HUES6 (cell line): ENCODE measurements around the gene SV2A.
"Not testable (repeated sequence)": the region's sequence is repeated elsewhere in the genome, so short reads cannot be mapped to it uniquely, and the experiment has no call there.

Experiments used
- H3K27ac ChIP-seq: 2 replicates; pipeline ENCODE4 v1.7.0; 2013; ENCODE audit warnings: low read depth, mild to moderate bottlenecking, low read length, inconsistent platforms
- H3K27me3 ChIP-seq: 2 replicates; pipeline ENCODE4 v1.6.1; 2013; ENCODE audit warnings: low read length; ENCODE audit not compliant: control insufficient read depth, insufficient read depth
- H3K36me3 ChIP-seq: 2 replicates; pipeline ENCODE4 v1.6.1; 2013; ENCODE audit warnings: low read length; ENCODE audit not compliant: control insufficient read depth, insufficient read depth
- H3K4me1 ChIP-seq: 2 replicates; pipeline ENCODE4 v1.6.1; 2013; ENCODE audit warnings: low read length; ENCODE audit not compliant: control insufficient read depth, insufficient read depth
- H3K4me3 ChIP-seq: 2 replicates; pipeline ENCODE4 v1.5.1; 2013; ENCODE audit warnings: low read depth, low read length
- H3K9ac ChIP-seq: one replicate; pipeline ENCODE4 v1.6.1; 2013; ENCODE audit warnings: mild to moderate bottlenecking, low read length
- H3K9me3 ChIP-seq: 2 replicates; pipeline ENCODE4 v1.6.1; 2013; ENCODE audit warnings: low read depth, low read length; ENCODE audit not compliant: control insufficient read depth, insufficient read depth

SV2A gene

DNA sequence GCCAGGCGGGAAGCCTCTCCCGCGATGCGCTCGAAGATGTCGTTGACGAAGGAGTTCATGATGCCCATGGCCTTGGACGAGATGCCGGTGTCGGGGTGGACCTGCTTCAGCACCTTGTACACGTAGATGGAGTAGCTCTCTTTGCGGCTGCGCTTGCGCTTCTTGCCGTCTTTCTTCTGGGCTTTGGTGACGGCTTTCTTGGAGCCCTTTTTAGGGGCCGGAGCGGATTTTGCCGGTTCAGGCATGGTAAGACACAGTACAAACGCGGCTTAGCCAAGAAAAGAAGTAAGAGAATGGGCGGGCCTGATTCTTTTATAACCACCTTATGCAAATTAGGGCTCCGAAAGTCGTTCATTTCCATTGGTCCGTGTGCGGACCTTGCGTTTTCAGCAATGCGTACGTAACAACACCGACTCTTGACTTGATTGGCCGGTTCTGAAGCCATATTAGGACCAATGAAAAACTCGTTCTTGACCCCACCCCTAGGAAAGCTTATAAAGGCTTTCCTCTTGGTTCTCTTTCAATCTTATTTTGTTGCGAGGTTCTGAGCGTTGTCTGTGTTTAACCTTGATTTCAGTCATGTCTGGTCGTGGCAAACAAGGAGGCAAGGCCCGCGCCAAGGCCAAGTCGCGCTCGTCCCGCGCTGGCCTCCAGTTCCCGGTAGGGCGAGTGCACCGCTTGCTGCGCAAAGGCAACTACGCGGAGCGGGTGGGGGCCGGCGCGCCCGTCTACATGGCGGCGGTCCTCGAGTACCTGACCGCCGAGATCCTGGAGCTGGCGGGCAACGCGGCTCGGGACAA, 31.0 kb downstream of the SV2A start:
- peak overlapping the region; percentile 93 for H3K9ac ChIP-seq
- no peaks in the 10 kb centered on the region for H3K27me3 ChIP-seq
- H3K4me1 ChIP-seq: peaks cover 14% of the 10 kb centered on the region
- H3K27ac ChIP-seq: peak overlapping the region; percentile 94
- peak overlapping the region; percentile 67 for H3K4me3 ChIP-seq
- H3K9me3 ChIP-seq: no peaks in the 10 kb centered on the region
- H3K36me3 ChIP-seq: no peaks in the 10 kb centered on the region

DNA sequence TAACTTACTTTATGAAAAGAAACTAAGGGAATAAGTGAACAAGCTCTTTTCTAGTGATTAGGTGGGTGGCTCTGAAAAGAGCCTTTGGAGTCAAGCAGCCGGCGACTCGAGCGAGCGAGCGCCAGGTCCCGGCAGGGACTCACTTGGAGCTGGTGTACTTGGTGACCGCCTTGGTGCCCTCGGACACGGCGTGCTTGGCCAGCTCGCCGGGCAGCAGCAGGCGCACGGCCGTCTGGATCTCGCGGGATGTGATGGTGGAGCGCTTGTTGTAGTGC, 31.6 kb downstream of the SV2A start:
- Histone ChIP-seq H3K4me3 (peak overlapping the region; percentile 67), H3K9ac (peak overlapping the region; percentile 93), H3K4me1 (peaks cover 14% of the 10 kb centered on the region), H3K27ac (peak overlapping the region; percentile 83)
- H3K27me3 ChIP-seq, H3K9me3 ChIP-seq, H3K36me3 ChIP-seq: not testable (repeated sequence)

DNA sequence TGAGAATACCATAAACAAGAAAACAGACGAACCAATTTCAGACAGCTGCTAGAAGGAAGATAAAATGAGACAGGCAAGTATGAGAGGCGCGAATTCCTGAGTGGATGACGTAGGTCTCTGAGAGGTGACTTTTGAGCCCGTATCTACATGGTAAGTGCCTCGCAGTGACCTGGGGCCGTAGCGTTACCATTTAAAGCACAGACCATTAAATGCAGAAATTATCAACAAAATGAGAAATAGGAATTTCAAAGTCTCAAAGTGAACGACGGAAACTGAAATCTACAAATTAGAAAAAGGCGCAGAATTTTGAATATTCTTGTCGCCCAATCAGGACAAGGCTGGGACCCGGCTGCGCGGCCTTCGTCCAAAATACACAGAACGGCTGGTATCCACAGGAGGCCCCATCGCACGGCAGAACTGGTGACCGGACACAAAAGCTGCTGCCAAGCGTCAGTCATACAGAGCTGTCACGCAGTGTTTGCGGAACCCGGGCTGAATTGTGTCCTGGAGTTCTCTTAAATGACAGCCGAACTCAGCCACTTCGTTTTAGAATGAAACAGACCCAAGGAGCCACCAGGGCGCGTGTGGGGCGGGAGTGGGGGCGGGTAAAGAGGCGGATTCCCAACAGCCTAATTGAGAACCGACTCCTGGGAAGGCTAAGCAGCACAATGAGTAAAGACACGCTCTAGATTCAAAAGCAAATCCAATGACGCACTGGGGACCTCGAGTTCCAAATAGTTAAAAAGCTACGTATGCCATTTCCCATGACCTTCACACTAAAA, 32.1 kb downstream of the SV2A start:
- H3K9ac ChIP-seq: peak overlapping the region; percentile 93
- H3K4me1 ChIP-seq: peaks cover 14% of the 10 kb centered on the region
- H3K9me3 ChIP-seq: no peaks in the 10 kb centered on the region
- no peaks in the 10 kb centered on the region for H3K27me3 ChIP-seq
- H3K27ac ChIP-seq: peak overlapping the region; percentile 83
- peak overlapping the region; percentile 67 for H3K4me3 ChIP-seq
- no peaks in the 10 kb centered on the region for H3K36me3 ChIP-seq

DNA sequence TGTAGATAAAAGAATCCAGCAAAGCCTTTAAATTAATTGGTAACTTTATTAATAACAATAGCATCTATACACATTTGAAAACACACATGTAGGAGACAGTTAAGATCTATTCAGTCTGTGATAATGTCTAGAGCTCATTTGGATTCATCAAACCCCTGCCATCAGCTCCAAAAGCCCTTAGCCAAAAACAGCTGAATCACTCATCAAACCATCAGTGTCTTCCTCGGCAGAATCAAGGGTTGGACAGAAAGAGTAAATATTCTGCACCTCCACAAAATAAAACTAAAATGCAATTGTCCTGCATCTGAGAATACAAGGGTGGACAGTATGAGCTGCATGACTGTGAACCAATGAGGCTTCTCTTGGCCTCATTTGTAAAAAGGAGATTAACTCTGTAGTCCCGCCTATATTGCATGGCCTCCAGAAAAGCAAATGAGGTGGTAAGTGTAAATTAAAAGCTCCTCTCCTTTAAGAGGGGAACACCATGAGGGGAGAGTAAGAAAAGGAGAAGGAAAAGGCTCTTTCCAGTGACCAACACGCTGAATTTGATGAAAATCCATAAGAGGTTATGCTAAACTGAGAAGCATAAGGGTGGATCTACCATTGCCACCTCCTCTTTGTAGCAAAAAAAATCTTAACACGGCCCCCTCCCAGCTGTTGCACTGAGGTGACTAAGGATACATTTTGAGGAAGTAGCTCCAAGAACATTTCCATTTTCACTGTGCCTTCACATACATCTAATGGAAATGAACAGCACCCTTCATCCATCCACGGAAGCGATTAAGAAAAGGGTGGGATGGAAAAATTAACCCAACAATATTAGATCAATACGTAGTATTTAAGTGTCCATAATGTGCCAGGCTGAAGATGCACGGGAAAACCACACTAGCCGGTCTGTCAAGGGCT, 33.0 kb downstream of the SV2A start:
- Histone ChIP-seq H3K4me3 (peak overlapping the region; percentile 67), H3K27ac (peak overlapping the region; percentile 83; the same call in 1 of the 2 replicates), H3K9me3 (no peaks in the 10 kb centered on the region), H3K36me3 (no peaks in the 10 kb centered on the region), H3K4me1 (peaks cover 14% of the 10 kb centered on the region), H3K27me3 (no peaks in the 10 kb centered on the region), H3K9ac (peak overlapping the region; percentile 93)

DNA sequence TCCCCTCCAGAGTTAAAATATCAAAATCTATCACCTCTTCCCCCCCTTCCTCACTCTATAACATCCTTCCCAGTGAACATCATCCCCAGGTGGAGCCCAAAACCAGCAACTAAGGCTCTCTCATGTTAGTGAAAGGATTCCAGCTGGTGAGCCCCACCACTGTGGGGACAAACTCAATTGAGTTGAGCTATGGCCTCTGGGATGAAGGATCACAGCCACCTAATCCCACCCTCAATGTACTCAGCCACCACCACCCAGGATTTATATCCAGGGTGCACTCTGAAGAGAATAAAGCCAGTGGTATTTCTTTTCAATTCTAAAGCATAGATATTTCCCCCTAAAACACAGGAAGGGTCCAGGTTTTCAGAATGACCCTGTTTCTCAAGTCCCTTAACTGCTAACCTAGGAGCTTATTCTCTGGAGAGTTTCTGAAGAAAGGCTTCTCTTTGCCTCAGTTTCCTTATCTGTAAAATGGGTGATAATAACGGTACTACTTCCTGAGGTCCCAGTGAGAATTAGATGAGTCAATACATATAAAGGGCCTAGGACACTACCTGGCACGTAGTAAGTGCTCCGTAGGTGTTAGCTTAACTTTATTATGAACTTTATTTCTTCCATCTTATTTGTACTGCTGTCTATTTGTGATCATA, 33.9 kb downstream of the SV2A start:
- Histone ChIP-seq H3K27me3 (no peaks in the 10 kb centered on the region), H3K27ac (no peak overlapping the region), H3K4me3 (no peak overlapping the region), H3K36me3 (no peaks in the 10 kb centered on the region), H3K4me1 (peaks cover 14% of the 10 kb centered on the region), H3K9ac (no peak overlapping the region), H3K9me3 (no peaks in the 10 kb centered on the region)

DNA sequence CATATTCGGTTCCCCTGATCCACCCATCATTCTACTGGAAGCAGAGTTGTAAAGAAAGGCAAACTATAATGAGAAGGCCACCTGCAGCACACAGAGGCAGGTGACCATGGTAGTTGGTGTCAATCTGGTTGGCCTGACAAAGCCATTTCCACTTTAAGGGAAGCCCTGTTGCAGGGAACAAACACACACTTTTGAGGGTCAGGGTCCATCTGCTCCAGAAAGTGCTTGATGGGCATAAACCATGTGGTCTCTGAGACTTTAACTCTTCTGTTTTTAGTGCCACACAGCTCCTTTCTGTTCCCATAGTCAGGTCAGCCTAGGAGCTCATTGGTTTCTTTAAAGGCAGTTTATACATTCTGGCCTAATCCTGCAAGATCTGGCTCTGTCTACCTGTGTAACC, 35.8 kb downstream of the SV2A start:
- no peak overlapping the region for H3K4me3 ChIP-seq
- no peaks in the 10 kb centered on the region for H3K36me3 ChIP-seq

DNA sequence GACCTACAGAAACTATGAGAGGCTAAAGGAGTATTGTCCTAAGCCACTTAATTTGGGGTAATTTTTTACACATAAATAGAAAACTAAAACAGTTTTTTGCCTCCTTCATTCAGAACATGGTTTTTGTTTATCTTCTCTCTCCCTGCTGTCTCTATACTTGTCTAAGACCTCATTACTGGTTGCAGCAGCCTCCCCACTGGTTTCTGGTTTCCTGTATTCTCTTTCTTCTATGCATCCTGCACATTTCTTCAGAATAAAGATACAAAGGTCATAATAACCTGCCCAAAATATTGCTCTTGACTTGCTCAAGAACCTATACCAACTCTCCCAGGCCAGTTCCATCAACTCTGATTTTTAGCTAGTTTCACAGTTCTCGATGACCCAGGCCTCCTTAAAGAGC, 38.1 kb downstream of the SV2A start:
- Histone ChIP-seq H3K9ac (no peak overlapping the region), H3K4me3 (no peak overlapping the region), H3K36me3 (no peaks in the 10 kb centered on the region), H3K27ac (no peak overlapping the region), H3K27me3 (no peaks in the 10 kb centered on the region), H3K9me3 (no peaks in the 10 kb centered on the region), H3K4me1 (peaks cover 6% of the 10 kb centered on the region)

More for the DNA sequence above, 35.8 kb downstream of the SV2A start:
- Histone ChIP-seq H3K9me3 (no peaks in the 10 kb centered on the region), H3K27ac (no peak overlapping the region), H3K4me1 (peaks cover 14% of the 10 kb centered on the region), H3K27me3 (no peaks in the 10 kb centered on the region), H3K9ac (no peak overlapping the region)

DNA sequence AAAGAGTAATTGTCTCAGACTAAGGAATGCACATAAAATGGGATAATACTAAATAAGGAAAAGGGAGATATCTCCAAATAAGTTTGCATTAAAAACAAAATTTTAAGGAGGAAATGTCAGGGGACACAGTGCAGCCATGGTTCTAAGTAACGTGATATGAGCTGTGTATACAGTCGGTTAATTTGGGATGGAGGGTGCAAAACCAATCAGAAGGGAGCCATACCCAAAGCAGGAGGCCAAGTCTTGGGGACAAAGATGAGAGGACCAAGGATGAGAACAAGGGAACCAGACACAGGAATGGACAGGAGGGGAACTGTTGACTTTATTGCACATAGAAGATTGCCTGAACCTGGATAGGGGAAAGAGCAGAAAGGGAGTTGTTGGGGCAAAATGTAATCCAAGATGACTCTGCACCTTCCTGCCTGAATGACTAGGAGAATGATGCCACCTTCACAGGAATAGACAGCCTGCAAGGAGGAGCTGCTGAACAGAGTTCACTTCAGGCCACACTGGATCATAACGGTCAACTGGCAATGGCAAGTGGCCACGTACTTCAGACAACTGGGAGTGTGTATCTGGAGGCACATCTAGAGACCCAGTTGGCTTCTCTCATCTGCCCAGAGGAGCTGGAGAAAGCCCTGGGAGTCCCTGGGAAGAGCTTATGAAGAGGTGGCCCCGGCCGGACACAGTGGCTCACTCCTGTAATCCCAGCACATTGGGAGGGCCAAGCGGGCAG, 40.3 kb downstream of the SV2A start:
- H3K9ac ChIP-seq: no peak overlapping the region
- H3K27me3 ChIP-seq: no peaks in the 10 kb centered on the region
- H3K36me3 ChIP-seq: no peaks in the 10 kb centered on the region
- no peak overlapping the region for H3K4me3 ChIP-seq
- H3K27ac ChIP-seq: no peak overlapping the region
- H3K9me3 ChIP-seq: no peaks in the 10 kb centered on the region
- H3K4me1 ChIP-seq: no peaks in the 10 kb centered on the region

DNA sequence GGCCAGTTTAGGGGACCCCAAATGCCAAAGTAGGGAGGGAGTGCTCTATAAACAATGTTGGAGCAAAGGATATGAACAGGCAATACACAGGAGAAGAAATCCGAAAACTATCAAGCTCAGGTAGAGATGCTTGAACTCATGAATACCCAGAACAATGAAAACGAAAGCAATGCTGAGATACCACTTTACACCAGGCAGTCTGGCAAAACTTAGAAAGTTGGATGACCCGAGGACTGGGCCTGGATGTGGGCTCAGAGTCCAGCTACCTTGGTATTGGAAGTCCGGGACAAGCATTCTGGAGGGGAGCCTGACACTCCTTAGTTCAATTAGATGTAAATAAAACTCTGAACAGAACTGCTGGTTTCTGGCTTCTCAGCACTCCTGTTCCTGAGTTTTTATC, 44.6 kb downstream of the SV2A start:
- H3K9ac ChIP-seq, H3K4me3 ChIP-seq, H3K4me1 ChIP-seq, H3K36me3 ChIP-seq, H3K27ac ChIP-seq, H3K9me3 ChIP-seq, H3K27me3 ChIP-seq: not testable (repeated sequence)

DNA sequence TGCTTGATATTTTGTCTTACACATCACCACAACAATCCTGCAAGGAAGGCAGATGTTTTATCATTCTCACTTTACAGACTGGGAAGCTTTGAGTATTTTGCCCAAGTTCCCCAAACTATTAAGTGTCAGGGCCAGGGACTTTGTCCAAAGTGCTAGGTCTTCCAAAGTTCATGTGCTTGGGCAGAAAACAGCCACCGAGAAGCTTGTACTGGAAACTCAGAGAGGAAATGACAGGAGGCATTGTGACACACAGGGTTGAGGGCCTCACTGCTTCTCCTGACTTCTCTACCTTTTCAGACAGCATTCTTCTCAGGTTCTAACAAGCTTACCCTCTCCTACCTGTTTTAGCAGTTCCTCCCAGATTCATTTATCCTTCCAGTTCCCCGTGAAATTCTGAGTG, 50.8 kb downstream of the SV2A start:
- not testable (repeated sequence) for H3K9ac ChIP-seq, H3K4me3 ChIP-seq, H3K27ac ChIP-seq, H3K27me3 ChIP-seq, H3K4me1 ChIP-seq, H3K36me3 ChIP-seq, H3K9me3 ChIP-seq
